Thyroid gland (tissue), 4 donors: ENCODE measurements around the gene NAT10. TPM values are rescaled to one million over a fixed set of nuclear protein-coding genes. Genes with fewer than 3 reads are reported as not detected.

Experiments
- DNase-seq, 2 donors: peaks; one replicate each; pipeline ENCODE4 v3.0.0-alpha.2; 2019
- H3K27ac ChIP-seq, 3 donors: fragments of 200-600 bp; sonication (generic); 1 replicate in 2 of 3; 2 replicates in 1 of 3; pipeline ENCODE4 v1.5.1; 2016 to 2019; ENCODE audit warnings: mild to moderate bottlenecking in 1 of 3, moderate library complexity in 1 of 3
- H3K27me3 ChIP-seq: fragments of 200-600 bp; sonication (generic); one replicate; pipeline ENCODE4 v1.5.1; 2019
- H3K36me3 ChIP-seq, 2 donors: fragments of 200-600 bp; sonication (generic); one replicate each; pipeline ENCODE4 v1.5.1; 2016 to 2019
- H3K4me1 ChIP-seq, 2 donors: fragments of 200-600 bp; sonication (generic); one replicate each; pipeline ENCODE4 v1.5.1; 2017 to 2019
- H3K4me3 ChIP-seq, 3 donors: fragments of 200-600 bp; sonication (generic); replicated peaks in 1 of 3; 1 replicate in 2 of 3; 2 replicates in 1 of 3; pipeline ENCODE4 v1.5.1; 2016; ENCODE audit warnings: mild to moderate bottlenecking in 1 of 3
- H3K9me3 ChIP-seq: fragments of 200-600 bp; sonication (generic); one replicate; pipeline ENCODE4 v1.5.1; 2017
- CTCF ChIP-seq, 6 experiments: fragments of 200-600 bp in 3 of 6; fragments of 450-650 bp in 3 of 6; sonication (generic) in 3 of 6; IDR thresholded peaks; one replicate each; pipeline ENCODE4 v1.5.1; 2016 to 2019; ENCODE audit warnings: antibody characterized with exemption in 6 of 6, mild to moderate bottlenecking in 2 of 6, inconsistent platforms in 1 of 6, moderate library complexity in 1 of 6
- POLR2A ChIP-seq, 2 donors: fragments of 450-650 bp; IDR thresholded peaks; one replicate each; pipeline ENCODE4 v1.6.1; 2017; ENCODE audit warnings: antibody characterized with exemption in 2 of 2, mild to moderate bottlenecking in 2 of 2, moderate library complexity in 1 of 2
- WGBS, 2 donors: methylation state at CpG; one replicate each; pipeline ENCODE4 v1.1.5; 2017; 5-methylcytosine and 5-hydroxymethylcytosine counted together
- intact Hi-C: fragments of 100-400 bp; cut with DNase I; formaldehyde crosslinking; loops from one replicate; pipeline ENCODE4 v1.15.1; 2023
- total RNA-seq, 4 donors: library from RNA; depleted of rRNA; stranded (reverse); fragments of >200 nt; gene quantifications; one replicate each; pipeline ENCODE4 v1.2.3, GENCODE V29; 2016

NAT10 gene
- total RNA-seq, 4 donors from 2014 or later: 25.9 to 32.9 (median 31.2) TPM

GRCh38 chr11:34147581-34147980, 42.2 kb downstream of the NAT10 start:
- no peaks in the 10 kb centered on the region for H3K9me3 ChIP-seq
- intact Hi-C loops: no loop called here
- no peak overlapping the region for H3K4me3 ChIP-seq
- peaks cover 38 to 59% of the 10 kb centered on the region in 2 donors for H3K36me3 ChIP-seq
- DNase-seq: no peak
- no peaks in the 10 kb centered on the region for H3K27me3 ChIP-seq
- no peaks in the 10 kb centered on the region for H3K4me1 ChIP-seq
- no peak overlapping the region for H3K27ac ChIP-seq
- no peak for TF ChIP-seq POLR2A (IDR thresholded peaks at IDR 0.05)
- TF ChIP-seq CTCF (IDR thresholded peaks at IDR 0.05): no peak
- 84 to 85% methylated on average over 8 of the region's 8 CpGs for WGBS, 2 donors

GRCh38 chr11:34148504-34149165, 43.2 kb downstream of the NAT10 start:
- DNase-seq: no peak
- H3K4me3 ChIP-seq: no peak overlapping the region
- H3K4me1 ChIP-seq: no peaks in the 10 kb centered on the region
- TF ChIP-seq CTCF (IDR thresholded peaks at IDR 0.05): no peak
- TF ChIP-seq POLR2A (IDR thresholded peaks at IDR 0.05): no peak
- H3K36me3 ChIP-seq: peaks cover 29 to 48% of the 10 kb centered on the region in 2 donors
- no peaks in the 10 kb centered on the region for H3K27me3 ChIP-seq
- 84 to 88% methylated on average over 14 to 16 of the region's 16 CpGs for WGBS, 2 donors
- H3K9me3 ChIP-seq: no peaks in the 10 kb centered on the region
- intact Hi-C loops: no loop called here
- H3K27ac ChIP-seq: no peak overlapping the region

- no peaks in the 10 kb centered on the region for H3K27me3 ChIP-seq
- TF ChIP-seq POLR2A (IDR thresholded peaks at IDR 0.05): no peak
- TF ChIP-seq CTCF (IDR thresholded peaks at IDR 0.05): no peak
- DNase-seq: no peak
- intact Hi-C loops: no loop called here
- H3K4me1 ChIP-seq: peaks cover 0 to 4% of the 10 kb centered on the region in 2 donors
- no peaks in the 10 kb centered on the region for H3K9me3 ChIP-seq
- peaks cover 25 to 43% of the 10 kb centered on the region in 2 donors for H3K36me3 ChIP-seq
- 89 to 90% methylated on average over 7 of the region's 7 CpGs for WGBS, 2 donors
- no peak overlapping the region for H3K4me3 ChIP-seq
- no peak overlapping the region for H3K27ac ChIP-seq
Observed at GRCh38 chr11:34149274-34149673, 43.8 kb downstream of the NAT10 start.

GRCh38 chr11:34149786-34150185, 44.4 kb downstream of the NAT10 start:
- TF ChIP-seq POLR2A (IDR thresholded peaks at IDR 0.05): no peak
- TF ChIP-seq CTCF (IDR thresholded peaks at IDR 0.05): no peak
- Histone ChIP-seq H3K27me3 (no peaks in the 10 kb centered on the region), H3K9me3 (no peaks in the 10 kb centered on the region), H3K4me1 (peaks cover 2 to 9% of the 10 kb centered on the region in 2 donors), H3K4me3 (no peak overlapping the region), H3K36me3 (peaks cover 25 to 38% of the 10 kb centered on the region in 2 donors), H3K27ac (no peak overlapping the region)
- DNase-seq: no peak
- 85 to 91% methylated on average over 11 to 13 of the region's 13 CpGs for WGBS, 2 donors
- intact Hi-C loops: no loop called here

- TF ChIP-seq POLR2A (IDR thresholded peaks at IDR 0.05) (no peak), CTCF (IDR thresholded peaks at IDR 0.05) (no peak)
- 83 to 89% methylated on average over 6 of the region's 6 CpGs for WGBS, 2 donors
Observed at GRCh38 chr11:34150494-34151151, 45.2 kb downstream of the NAT10 start.

More at GRCh38 chr11:34150494-34151151, 45.2 kb downstream of the NAT10 start:
- no peak overlapping the region for H3K27ac ChIP-seq
- peaks cover 20 to 31% of the 10 kb centered on the region in 2 donors for H3K36me3 ChIP-seq
- intact Hi-C loops: no loop called here
- peaks cover 9 to 17% of the 10 kb centered on the region in 2 donors for H3K4me1 ChIP-seq
- no peak overlapping the region for H3K4me3 ChIP-seq
- no peak for DNase-seq
- H3K9me3 ChIP-seq: no peaks in the 10 kb centered on the region
- H3K27me3 ChIP-seq: no peaks in the 10 kb centered on the region
